ENCODE measurements around the gene FAM228B. TPM values are rescaled to one million over a fixed set of nuclear protein-coding genes. Genes with fewer than 3 reads are reported as not detected.

The FAM228B gene
- total RNA-seq, 6 experiments from 2014 or later = 8.3 to 11.8 (median 8.9) TPM

- H3K4me3 Mint-ChIP-seq = peak within 1 kb of the TSS; percentile 74
- TF ChIP-seq CTCF (IDR thresholded peaks at IDR 0.05) = no peak
- DNase-seq = no peak
- no peak within 1 kb of the TSS for H3K27ac Mint-ChIP-seq
- no peaks in the 10 kb centered on the region for H3K4me1 Mint-ChIP-seq (ENCODE audit: low read depth)
- peaks cover 5% of the 10 kb centered on the region; the same call in 1 of the 2 replicates for H3K9me3 Mint-ChIP-seq
- H3K27me3 Mint-ChIP-seq (ENCODE audit: insufficient read depth) = peaks cover 11% of the 10 kb centered on the region
- peaks cover 6% of the 10 kb centered on the region for H3K36me3 Mint-ChIP-seq (ENCODE audit: low read depth)
Observed at GRCh38 chr2:24174851-24175277, 51.6 kb downstream of the FAM228B start, which contains the start of gene FAM228A. Gene FAM228A, plus strand, starts transcription at chr2:24175053. Its CDS starts 428 bp downstream, at chr2:24175481.

GRCh38 chr2:24175631-24176187 is 52.4 kb downstream of the FAM228B start:
- Mint-ChIP-seq H3K4me1 (ENCODE audit: low read depth) (no peaks in the 10 kb centered on the region), H3K36me3 (ENCODE audit: low read depth) (peaks cover 6% of the 10 kb centered on the region), H3K9me3 (peaks cover 5% of the 10 kb centered on the region; the same call in 1 of the 2 replicates), H3K27me3 (ENCODE audit: insufficient read depth) (peaks cover 11% of the 10 kb centered on the region), H3K27ac (no peak overlapping the region), H3K4me3 (peak overlapping the region; percentile 74)
- TF ChIP-seq CTCF (IDR thresholded peaks at IDR 0.05) = no peak; the same call in 1 of the 2 replicates
- DNase-seq = no peak

- H3K9me3 Mint-ChIP-seq = peaks cover 5% of the 10 kb centered on the region; the same call in 1 of the 2 replicates
- TF ChIP-seq CTCF (IDR thresholded peaks at IDR 0.05) = no peak
- no peaks in the 10 kb centered on the region for H3K4me1 Mint-ChIP-seq (ENCODE audit: low read depth)
- no peak overlapping the region for H3K4me3 Mint-ChIP-seq
- no peak overlapping the region for H3K27ac Mint-ChIP-seq
- no peak for DNase-seq
- peaks cover 6% of the 10 kb centered on the region for H3K36me3 Mint-ChIP-seq (ENCODE audit: low read depth)
- peaks cover 11% of the 10 kb centered on the region for H3K27me3 Mint-ChIP-seq (ENCODE audit: insufficient read depth)
Observed at GRCh38 chr2:24176326-24176725, 53.1 kb downstream of the FAM228B start.

- no peak for TF ChIP-seq CTCF (IDR thresholded peaks at IDR 0.05)
- Mint-ChIP-seq H3K36me3 (ENCODE audit: low read depth) (no peaks in the 10 kb centered on the region), H3K4me1 (ENCODE audit: low read depth) (peaks cover 9% of the 10 kb centered on the region), H3K27ac (no peak overlapping the region), H3K9me3 (no peaks in the 10 kb centered on the region), H3K27me3 (ENCODE audit: insufficient read depth) (peaks cover 4% of the 10 kb centered on the region; the same call in 1 of the 2 replicates), H3K4me3 (no peak overlapping the region)
- no peak for DNase-seq
Observed at GRCh38 chr2:24179683-24180082, 56.4 kb downstream of the FAM228B start.

GRCh38 chr2:24181849-24182248 is 58.6 kb downstream of the FAM228B start:
- H3K27me3 Mint-ChIP-seq (ENCODE audit: insufficient read depth) = peaks cover 4% of the 10 kb centered on the region; the same call in 1 of the 2 replicates
- H3K9me3 Mint-ChIP-seq = no peaks in the 10 kb centered on the region
- peaks cover 9% of the 10 kb centered on the region for H3K4me1 Mint-ChIP-seq (ENCODE audit: low read depth)
- no peak for TF ChIP-seq CTCF (IDR thresholded peaks at IDR 0.05)
- H3K4me3 Mint-ChIP-seq = no peak overlapping the region
- H3K36me3 Mint-ChIP-seq (ENCODE audit: low read depth) = no peaks in the 10 kb centered on the region
- H3K27ac Mint-ChIP-seq = no peak overlapping the region
- no peak for DNase-seq
